Kidney (tissue), 14 donors: ENCODE data around the gene NSUN2. TPM values are rescaled to one million over a fixed set of nuclear protein-coding genes. Genes with fewer than 3 reads are reported as not detected.
A peak's percentile ranks its signal among the peaks of the same experiment; 100 is the strongest.

Source experiments
- DNase-seq, 5 donors: peaks; one replicate each; pipeline ENCODE4 v3.0.0-alpha.2; 2013 to 2020
- FAIRE-seq: peaks from 2 replicates; lab custom pipeline; 2012; peaks lifted over from hg19 to GRCh38; lab: Jason Lieb, UNC
- H3K27ac ChIP-seq, 2 donors: one replicate each; pipeline ENCODE4 v1.7.0; 2013; ENCODE audit warnings: low read depth in 2 of 2, low read length in 2 of 2, inconsistent platforms in 1 of 2
- H3K27me3 ChIP-seq: one replicate; pipeline ENCODE4 v1.7.1; 2013; ENCODE audit warnings: low read length, inconsistent platforms; ENCODE audit not compliant: control insufficient read depth, insufficient read depth
- H3K36me3 ChIP-seq, 3 donors: one replicate each; pipeline versions ENCODE4 v1.7.0 to v1.7.1; 2013; ENCODE audit warnings: low read length in 3 of 3, control low read depth in 1 of 3, inconsistent platforms in 1 of 3; ENCODE audit not compliant: insufficient read depth in 3 of 3, control insufficient read depth in 2 of 3
- H3K4me1 ChIP-seq, 3 donors: one replicate each; pipeline versions ENCODE4 v1.7.0 to v1.7.1; 2013; ENCODE audit warnings: low read length in 3 of 3, inconsistent platforms in 1 of 3, low read depth in 1 of 3; ENCODE audit not compliant: control insufficient read depth in 2 of 3, insufficient read depth in 2 of 3
- H3K4me3 ChIP-seq, 3 donors: one replicate each; pipeline versions ENCODE4 v1.7.0 to v1.8.1; 2013; ENCODE audit warnings: low read length in 3 of 3, control low read depth in 1 of 3, inconsistent platforms in 1 of 3
- H3K9ac ChIP-seq, 3 donors: one replicate each; pipeline versions ENCODE4 v1.7.0 to v1.7.1; 2013; ENCODE audit warnings: low read length in 3 of 3, control low read depth in 1 of 3, inconsistent platforms in 1 of 3
- H3K9me3 ChIP-seq, 3 donors: one replicate each; pipeline versions ENCODE4 v1.7.0 to v1.7.1; 2013; ENCODE audit warnings: low read length in 3 of 3, control low read depth in 1 of 3, inconsistent platforms in 1 of 3; ENCODE audit not compliant: control insufficient read depth in 2 of 3, insufficient read depth in 1 of 3
- CTCF ChIP-seq: IDR thresholded peaks from 3 replicates; pipeline ENCODE4 v1.5.1; 2012; ENCODE audit warnings: mild to moderate bottlenecking, moderate library complexity, borderline replicate concordance; ENCODE audit not compliant: insufficient read depth; ENCODE audit errors: extremely low read depth
- intact Hi-C: fragments of 100-400 bp; cut with DNase I; formaldehyde crosslinking; loops from one replicate; pipeline ENCODE4 v1.11.1; 2022
- polyA plus RNA-seq: library from polyadenylated mRNA; stranded (reverse); fragments of 350-450 nt; fragmentation: Illumina TruSeq; extraction: RNeasy Lipid Tissue Mini Kit (QIAGEN cat#74804); gene quantifications from one replicate; pipeline ENCODE4 v1.2.3, GENCODE V29; 2014; ENCODE audit warnings: low read depth, low replicate concordance; ENCODE audit not compliant: insufficient read depth
- total RNA-seq: library from RNA; stranded (reverse); fragmentation: NEBNext Ultra II Directional; extraction: Animal tissue kit (Norgen Biotek cat#: 25700); gene quantifications from one replicate; pipeline ENCODE4 v1.2.1, GENCODE V29; 2021
- donor health status: control.
- donor health status: control.
- donor health status: control.
- donor health status: control.
- donor health status: control.
- donor health status: DM: yes; HTN: yes; CAD: no.
- donor health status: Normal renal cell carcinoma (clear cell type).

Gene NSUN2
- total and polyA plus RNA-seq, 2 donors from 2014 or later = 16.9 to 48.9 TPM

DNA sequence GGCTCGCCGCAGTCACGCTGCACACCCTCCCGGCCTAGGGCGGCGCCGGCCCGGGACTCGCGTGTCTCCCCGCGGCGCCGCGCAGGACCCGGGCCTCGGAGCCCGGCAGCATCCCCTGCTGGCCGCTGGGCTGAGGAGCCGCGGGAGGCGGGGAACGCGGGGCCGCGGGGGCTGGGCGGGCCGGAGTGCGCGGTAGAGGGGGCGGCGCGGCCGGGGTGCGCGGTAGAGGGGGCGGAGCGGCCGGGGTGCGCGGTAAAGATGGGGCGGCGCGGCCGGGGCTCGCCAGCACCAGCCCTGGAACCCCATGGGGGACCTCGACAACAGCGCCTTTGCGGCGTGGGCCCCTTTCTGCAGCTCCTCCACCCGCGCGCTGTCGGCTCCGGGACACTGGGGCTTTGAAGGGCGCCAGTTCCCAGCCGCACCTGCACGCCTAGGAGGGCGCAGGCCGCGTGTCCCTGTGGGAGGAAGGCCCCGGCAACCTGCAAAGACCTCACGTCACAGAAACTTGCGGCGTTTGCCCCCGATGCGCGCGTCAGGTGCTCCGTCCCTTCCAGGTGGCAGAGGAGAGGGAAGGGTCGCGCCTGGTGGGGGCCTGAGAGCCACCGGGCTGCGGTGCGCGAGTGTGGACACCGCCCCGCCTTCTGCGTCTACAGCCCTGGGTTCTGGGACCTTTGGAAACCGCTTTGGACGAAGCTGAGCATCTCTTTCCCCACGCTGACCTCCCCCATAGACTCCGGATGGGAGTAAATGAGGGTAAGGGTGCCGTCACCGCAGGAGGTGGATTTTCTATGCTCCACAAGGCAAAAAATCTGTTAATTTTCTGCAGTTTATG, 49.6 kb downstream of the NSUN2 start:
- Histone ChIP-seq H3K4me1 (no peaks in the 10 kb centered on the region), H3K9ac (no peak overlapping the region), H3K27me3 (no peaks in the 10 kb centered on the region), H3K27ac (no peak overlapping the region), H3K4me3 (peak overlapping the region in 1 of 3 donors; percentile 48), H3K36me3 (no peaks in the 10 kb centered on the region), H3K9me3 (no peaks in the 10 kb centered on the region)
- DNase-seq (peak in 4 of 5 donors; percentile 50 to 82 (median 61)), FAIRE-seq (no peak)
- intact Hi-C loops = no loop called here
- TF ChIP-seq CTCF = peak; percentile 20

GRCh38 chr5:6582507-6583048, 50.3 kb downstream of the NSUN2 start:
- Histone ChIP-seq H3K9ac (no peak overlapping the region), H3K27ac (no peak overlapping the region), H3K4me1 (no peaks in the 10 kb centered on the region), H3K4me3 (no peak overlapping the region), H3K27me3 (no peaks in the 10 kb centered on the region), H3K36me3 (no peaks in the 10 kb centered on the region), H3K9me3 (no peaks in the 10 kb centered on the region)
- DNase-seq = no peak
- no peak for TF ChIP-seq CTCF
- FAIRE-seq = no peak
- intact Hi-C loops = no loop called here

GRCh38 chr5:6581559-6582426, 51.1 kb downstream of the NSUN2 start:
- H3K27me3 ChIP-seq = no peaks in the 10 kb centered on the region
- H3K36me3 ChIP-seq = no peaks in the 10 kb centered on the region
- TF ChIP-seq CTCF = no peak
- DNase-seq (no peak), FAIRE-seq (no peak)
- H3K27ac ChIP-seq = no peak overlapping the region
- H3K4me1 ChIP-seq = no peaks in the 10 kb centered on the region
- intact Hi-C loops = no loop called here
- H3K9ac ChIP-seq = no peak overlapping the region
- H3K4me3 ChIP-seq = no peak overlapping the region
- no peaks in the 10 kb centered on the region for H3K9me3 ChIP-seq
